HG02938 (cell line): ENCODE measurements around the gene RIPOR2.

Source experiments
- ATAC-seq: cut with Tn5 transposase; IDR thresholded peaks from one replicate; pipeline ENCODE4 v1.9.1; 2021; ENCODE audit warnings: mild to moderate bottlenecking, moderate library complexity; ENCODE audit not compliant: unreplicated experiment

The RIPOR2 gene

DNA sequence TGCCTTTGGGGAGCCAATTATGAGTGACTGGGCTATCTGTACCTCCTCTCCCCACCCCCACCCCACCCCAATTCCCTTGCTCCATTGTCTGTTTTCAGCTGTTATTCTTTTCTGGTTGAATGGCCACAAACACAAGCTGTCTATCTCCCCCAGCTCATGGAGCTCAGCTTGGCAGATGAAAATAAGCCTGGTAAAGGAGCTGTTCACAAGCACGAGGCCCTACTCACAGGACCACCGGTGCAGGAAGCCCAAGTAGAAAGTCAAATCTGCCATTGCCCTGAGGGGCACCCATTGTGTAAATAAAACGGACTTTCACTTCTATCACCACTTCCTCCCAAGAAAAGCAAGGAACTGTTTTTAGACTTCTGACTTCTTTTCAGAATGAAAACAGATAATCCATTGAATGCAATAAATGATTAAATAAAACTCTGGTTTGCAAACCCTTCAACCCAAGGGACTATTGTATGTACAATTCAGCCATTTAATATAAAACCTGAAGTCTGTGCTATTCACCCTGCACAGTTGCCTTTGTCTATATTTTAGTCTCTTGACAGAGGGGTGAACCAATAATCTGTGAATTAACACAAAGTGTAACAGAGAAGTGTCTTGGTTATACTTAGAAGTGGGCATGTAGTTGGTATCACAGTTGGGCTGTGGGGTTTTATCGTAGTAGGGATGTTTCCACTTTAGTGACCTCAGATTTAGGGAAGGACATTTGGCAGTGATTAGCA lies 27.7 kb downstream of the RIPOR2 start:
- ATAC-seq = no peak

- no peak for ATAC-seq
These were observed 29.4 kb downstream of the RIPOR2 start for GRCh38 chr6:24906314-24906713.

GRCh38 chr6:24905483-24905882 lies 30.3 kb downstream of the RIPOR2 start:
- no peak for ATAC-seq

- no peak for ATAC-seq
These were observed 32.1 kb downstream of the RIPOR2 start for GRCh38 chr6:24903681-24904080.

- ATAC-seq = no peak
These were observed 33.0 kb downstream of the RIPOR2 start for GRCh38 chr6:24902782-24903181.

DNA sequence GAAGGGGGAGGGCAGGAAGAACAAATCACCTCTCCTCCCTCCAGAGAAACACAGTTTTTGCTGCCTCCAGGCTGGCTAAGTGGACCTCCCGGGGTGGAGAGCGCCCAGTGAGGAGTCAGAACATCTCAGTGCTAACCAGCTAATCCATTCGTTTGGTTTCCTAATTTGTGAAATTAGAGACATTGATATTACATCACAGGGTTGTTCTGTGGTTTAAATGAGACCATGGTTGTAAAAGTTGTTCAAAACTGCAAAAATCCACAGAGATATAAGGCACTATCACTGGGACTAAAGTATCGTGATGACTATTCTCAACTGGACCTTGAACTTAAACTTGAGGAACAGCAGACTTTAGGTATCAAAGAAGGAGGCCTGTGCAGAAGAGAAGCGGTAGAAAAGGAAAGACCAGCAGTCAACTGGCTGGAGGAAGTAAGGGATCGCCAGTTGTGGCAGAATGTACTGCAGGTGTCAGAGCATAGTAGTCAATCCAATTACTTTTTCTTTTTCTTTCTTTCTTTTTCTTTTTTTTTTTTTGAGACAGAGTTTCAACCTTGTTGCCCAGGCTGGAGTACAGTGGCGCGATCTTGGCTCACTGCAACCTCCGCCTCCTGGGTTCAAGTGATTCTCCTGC lies 33.9 kb downstream of the RIPOR2 start:
- no peak for ATAC-seq

DNA sequence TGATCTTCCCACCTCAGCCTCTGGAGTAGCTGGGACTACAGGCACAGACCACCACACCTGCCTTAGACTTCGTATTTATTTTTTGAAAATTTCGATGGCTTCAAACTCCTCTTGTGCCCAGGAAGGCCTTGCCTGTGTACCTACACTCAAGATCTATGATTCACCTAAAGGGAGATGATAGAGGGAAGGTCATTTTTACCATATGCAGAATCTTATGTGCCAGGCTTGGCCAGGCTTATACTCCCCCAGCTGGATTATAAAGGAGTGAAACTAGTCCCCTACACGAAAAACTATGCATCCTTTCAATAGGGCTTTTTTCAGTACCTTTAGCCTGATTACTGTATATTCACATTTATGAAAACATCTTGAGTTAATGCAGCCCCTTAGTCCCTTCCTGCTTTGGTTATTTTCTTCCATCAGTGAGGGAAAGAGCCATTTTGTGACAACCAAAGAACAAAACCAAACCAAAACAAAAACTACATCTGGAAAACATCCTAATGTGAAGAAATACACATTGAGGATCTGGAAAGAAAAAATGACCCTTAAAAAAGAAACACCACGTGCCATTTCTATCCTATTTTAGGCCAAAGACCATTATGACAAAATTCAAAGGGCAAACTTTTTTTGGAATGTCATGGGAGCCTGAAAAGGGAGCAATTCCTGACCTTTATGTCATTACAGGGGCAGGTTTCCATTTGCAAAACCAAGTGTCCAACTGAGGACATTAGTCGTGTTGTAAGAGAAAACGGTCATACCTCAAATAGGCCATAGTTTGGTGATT lies 34.7 kb downstream of the RIPOR2 start:
- no peak for ATAC-seq

GRCh38 chr6:24899997-24900325 lies 35.8 kb downstream of the RIPOR2 start:
- ATAC-seq = no peak

DNA sequence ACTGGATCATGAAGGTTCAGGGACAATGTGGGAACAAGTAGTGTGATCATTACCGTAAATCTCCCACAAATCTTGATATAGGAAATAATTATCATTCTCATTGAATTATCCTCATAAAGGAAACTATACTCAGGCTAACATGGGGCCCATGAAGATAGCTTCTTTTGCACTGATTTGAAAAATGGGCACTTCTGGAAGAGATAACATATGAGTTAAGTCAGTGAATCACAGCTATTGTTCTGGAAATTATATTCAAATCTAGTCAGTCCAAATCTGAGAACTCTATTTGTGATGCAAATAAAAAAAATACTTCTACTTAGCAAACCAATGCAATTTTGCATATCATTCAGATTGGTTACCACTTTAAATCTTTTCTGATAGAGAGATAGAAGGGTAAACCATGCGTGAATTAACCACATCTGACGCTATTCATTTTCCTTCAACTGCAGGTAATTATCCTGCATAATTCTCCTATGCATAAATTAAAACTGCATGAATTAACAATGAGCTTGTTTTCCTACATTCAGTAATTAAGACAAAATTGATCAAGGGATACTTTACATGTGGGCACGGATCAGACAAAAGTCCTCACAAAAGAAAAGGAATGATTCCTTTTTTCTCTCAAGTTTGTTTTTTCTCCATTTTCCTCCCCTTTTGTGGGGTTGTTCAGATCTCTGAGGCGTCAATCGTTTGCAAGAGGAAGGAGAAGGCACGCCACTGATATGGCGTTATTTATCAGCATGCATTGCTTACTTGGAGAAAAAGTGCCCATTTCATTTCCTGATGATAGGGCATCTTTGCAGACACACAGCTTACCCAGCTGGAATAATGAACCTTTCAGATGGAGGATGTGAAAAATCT lies 36.4 kb downstream of the RIPOR2 start:
- no peak for ATAC-seq

DNA sequence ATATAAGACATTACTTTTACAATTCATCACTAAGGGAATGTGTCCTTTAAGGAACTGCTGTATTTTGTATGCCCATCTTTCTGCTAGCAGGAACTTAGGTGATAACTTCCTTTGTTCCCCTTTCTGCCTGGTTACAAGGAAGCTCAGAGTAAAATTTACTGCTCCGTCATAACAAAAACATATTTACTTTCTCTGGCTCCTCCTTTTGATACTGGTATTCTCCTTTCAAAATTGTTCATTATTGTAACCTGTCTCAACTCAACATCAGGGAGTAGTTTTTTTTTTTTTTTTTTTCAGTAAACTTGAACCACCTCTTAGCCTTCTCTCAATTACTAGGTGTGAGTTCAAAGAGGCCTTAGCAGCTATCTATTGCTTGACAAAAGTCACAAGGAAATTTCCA lies 37.1 kb downstream of the RIPOR2 start:
- no peak for ATAC-seq

DNA sequence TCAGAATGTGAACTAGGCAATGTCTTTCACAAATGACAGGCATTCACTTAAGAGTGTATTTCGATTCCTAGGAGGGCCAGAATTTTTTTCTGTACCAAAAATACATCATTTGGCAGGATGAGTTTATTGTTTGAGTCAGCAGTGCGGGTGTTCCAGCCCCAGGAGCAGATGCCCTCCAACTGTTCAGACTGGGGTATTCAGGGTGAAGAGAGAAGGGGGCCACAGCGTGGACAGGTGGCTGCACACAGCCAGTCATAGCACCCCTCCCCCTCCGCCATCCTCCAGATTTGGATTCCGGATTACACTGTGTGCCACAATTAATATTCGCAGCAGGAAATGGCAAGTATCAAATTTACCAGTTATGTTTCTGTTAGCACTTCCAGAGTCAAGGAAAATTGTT lies 38.6 kb downstream of the RIPOR2 start:
- no peak for ATAC-seq

DNA sequence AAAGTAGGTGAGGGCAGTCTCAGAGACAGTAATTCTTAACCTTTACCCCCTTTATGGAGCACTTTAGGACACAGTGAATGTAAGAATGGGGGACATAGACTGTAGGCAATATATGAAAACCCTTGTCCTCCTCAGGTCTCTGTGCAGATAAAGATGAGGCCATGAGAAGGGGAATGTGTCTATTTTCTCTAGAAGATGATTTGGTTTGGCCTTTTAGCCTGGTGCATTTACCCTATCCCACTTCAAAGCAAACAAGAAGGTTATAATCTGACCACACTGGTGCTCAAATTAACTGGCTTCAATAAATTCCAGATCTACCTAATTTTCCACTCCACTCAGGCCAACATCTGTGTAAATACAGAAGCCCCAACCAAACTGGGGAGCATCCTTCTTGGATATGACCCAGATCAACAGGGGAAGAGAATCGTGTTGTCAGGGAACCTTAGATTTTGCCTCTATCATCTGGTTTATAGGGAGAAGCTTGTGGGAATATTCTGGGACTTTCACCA lies 42.4 kb downstream of the RIPOR2 start:
- ATAC-seq = no peak

DNA sequence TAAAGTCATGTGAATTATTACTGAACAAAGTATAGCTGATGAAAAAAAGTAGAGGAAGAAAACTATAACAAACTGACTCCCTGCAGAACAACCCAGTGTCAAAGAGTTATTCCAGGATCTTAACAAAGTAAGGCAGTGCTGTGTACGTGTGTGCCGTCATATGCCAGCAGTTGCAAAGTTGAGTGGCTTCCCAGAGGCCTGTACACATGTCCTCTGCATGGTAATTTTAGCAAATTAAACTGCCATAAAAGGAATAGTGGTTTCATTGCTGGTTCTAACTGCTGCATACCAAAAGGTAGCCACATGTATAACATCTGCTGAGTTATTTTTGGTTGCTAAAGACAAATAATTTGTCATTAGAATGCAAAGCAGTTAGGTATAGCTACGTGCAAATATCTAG lies 44.8 kb downstream of the RIPOR2 start:
- ATAC-seq = no peak

- no peak for ATAC-seq
These were observed 45.3 kb downstream of the RIPOR2 start for GRCh38 chr6:24890471-24890870.

GRCh38 chr6:24888715-24889370 lies 46.9 kb downstream of the RIPOR2 start:
- no peak for ATAC-seq

- ATAC-seq = no peak
These were observed 48.1 kb downstream of the RIPOR2 start for GRCh38 chr6:24887545-24888140.

GRCh38 chr6:24883618-24884017 lies 52.1 kb downstream of the RIPOR2 start:
- peak; percentile 61 for ATAC-seq

DNA sequence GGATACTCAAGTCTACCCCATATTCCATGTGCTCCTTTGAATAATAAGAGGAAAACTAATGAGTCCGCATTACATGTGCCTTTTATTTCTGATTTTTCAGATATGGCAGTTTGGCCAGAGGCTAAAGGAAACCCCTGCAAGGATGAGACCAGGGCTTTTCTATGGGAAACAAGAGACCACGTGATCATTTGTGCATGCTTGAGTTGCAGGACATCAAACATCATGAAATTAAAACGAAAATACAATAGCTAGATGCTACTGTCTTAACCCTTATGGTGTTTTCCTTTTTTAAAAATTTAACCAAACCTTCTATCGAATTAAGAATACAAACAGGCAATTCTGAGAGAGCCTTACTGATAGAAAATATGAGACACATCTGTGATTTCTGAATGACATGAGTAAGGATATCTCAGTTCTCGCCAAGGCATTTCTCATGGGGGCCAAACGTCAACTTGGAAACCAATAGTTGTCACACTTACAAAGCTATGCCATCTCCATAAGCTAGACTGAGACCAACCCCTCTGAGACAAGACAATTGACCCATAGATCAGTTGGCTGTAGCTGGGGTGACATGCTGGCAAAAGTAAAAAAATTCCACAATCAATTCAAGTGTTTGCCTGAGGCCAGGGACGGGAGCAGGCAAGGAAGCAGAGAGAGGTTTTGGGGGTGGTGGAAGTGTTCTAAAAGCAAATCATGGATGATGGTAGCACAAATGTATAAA lies 52.8 kb downstream of the RIPOR2 start:
- ATAC-seq = no peak

GRCh38 chr6:24882295-24882694 lies 53.5 kb downstream of the RIPOR2 start:
- ATAC-seq = no peak
